B cell (primary cell): ENCODE data around the gene CAPN11. TPM values are rescaled to one million over a fixed set of nuclear protein-coding genes. Genes with fewer than 3 reads are reported as not detected.

ENCODE experiments used
- ATAC-seq: fragments of 200-7000 bp; cut with Tn5 transposase; one replicate; pipeline ENCODE4 v1.10.0; 2021; ENCODE audit warnings: low read depth, mild to moderate bottlenecking, moderate number of reproducible peaks, moderate library complexity
- CTCF ChIA-PET: fragments of 350-600 bp; sonication (Branson Sonifier 250); formaldehyde crosslinking; loops from one replicate; lab custom pipeline; 2021; ENCODE audit warnings: antibody characterized with exemption, inconsistent platforms; lab: Charles Lee
- POLR2A ChIA-PET: fragments of 350-600 bp; sonication (Branson Sonifier 250); formaldehyde crosslinking; loops from one replicate; lab custom pipeline; 2021; ENCODE audit warnings: antibody characterized with exemption; lab: Charles Lee
- DNase-seq: peaks from one replicate; pipeline ENCODE4 v3.0.0; 2013
- H2AFZ ChIP-seq: 2 replicates; pipeline ENCODE4 v1.6.1; 2012; ENCODE audit warnings: mild to moderate bottlenecking, low read depth, low read length; ENCODE audit not compliant: insufficient read depth, poor library complexity, severe bottlenecking
- H3K27ac ChIP-seq, 2 donors: 1 replicate in 1 of 2; 2 replicates in 1 of 2; pipeline ENCODE4 v1.5.1; 2012 to 2013; ENCODE audit warnings: low read length in 2 of 2, mild to moderate bottlenecking in 2 of 2, moderate library complexity in 1 of 2
- H3K27me3 ChIP-seq, 4 experiments: fragments of 200-600 bp in 1 of 4; sonication (generic) in 1 of 4; replicated peaks in 1 of 4; 1 replicate in 2 of 4; 2 replicates in 2 of 4; pipeline versions ENCODE4 v1.6.1 to v1.7.0; 2013 to 2016; ENCODE audit warnings: low read length in 3 of 4, mild to moderate bottlenecking in 2 of 4, mixed read lengths in 1 of 4, moderate library complexity in 1 of 4; ENCODE audit not compliant: insufficient read depth in 4 of 4, control insufficient read depth in 3 of 4; ENCODE audit errors: control extremely low read depth in 1 of 4
- H3K36me3 ChIP-seq, 2 experiments: replicated peaks in 1 of 2; 1 replicate in 1 of 2; 2 replicates in 1 of 2; pipeline versions ENCODE4 v1.6.1 to v1.7.1; 2013; ENCODE audit warnings: low read length in 1 of 2; ENCODE audit not compliant: insufficient read depth in 2 of 2, control insufficient read depth in 1 of 2; ENCODE audit errors: control extremely low read depth in 1 of 2, extremely low read depth in 1 of 2
- H3K4me1 ChIP-seq, 2 donors: fragments of 200-600 bp in 1 of 2; sonication (generic) in 1 of 2; 1 replicate in 1 of 2; 2 replicates in 1 of 2; pipeline versions ENCODE4 v1.5.1 to v1.6.1; 2013 to 2017; ENCODE audit warnings: low read length in 2 of 2; ENCODE audit not compliant: control insufficient read depth in 2 of 2, insufficient read depth in 2 of 2
- H3K4me2 ChIP-seq: replicated peaks from 2 replicates; pipeline ENCODE3; 2012; ENCODE audit warnings: mild to moderate bottlenecking, low read depth, low read length; ENCODE audit not compliant: poor library complexity, severe bottlenecking
- H3K4me3 ChIP-seq, 5 experiments: fragments of 200-600 bp in 1 of 5; sonication (generic) in 1 of 5; 1 replicate in 3 of 5; 2 replicates in 2 of 5; pipeline versions ENCODE4 v1.5.1 to v1.7.0; 2011 to 2016; ENCODE audit warnings: low read length in 4 of 5, mild to moderate bottlenecking in 4 of 5, low read depth in 2 of 5, control low read depth in 1 of 5, moderate library complexity in 1 of 5; ENCODE audit not compliant: insufficient read depth in 1 of 5; ENCODE audit errors: control extremely low read depth in 1 of 5, extremely low read depth in 1 of 5
- H3K79me2 ChIP-seq: fragments of 200-600 bp; sonication (generic); one replicate; pipeline ENCODE4 v1.6.0; 2016; ENCODE audit warnings: low read length; ENCODE audit not compliant: control insufficient read depth, insufficient read depth
- H3K9ac ChIP-seq: fragments of 200-600 bp; sonication (generic); 2 replicates; pipeline ENCODE4 v1.6.1; 2017; ENCODE audit warnings: mild to moderate bottlenecking, low read length, moderate library complexity
- H3K9me3 ChIP-seq, 3 donors: one replicate each; pipeline versions ENCODE4 v1.6.1 to v1.7.1; 2013; ENCODE audit warnings: low read length in 2 of 3; ENCODE audit not compliant: control insufficient read depth in 2 of 3, insufficient read depth in 1 of 3; ENCODE audit errors: control extremely low read depth in 1 of 3
- H4K20me1 ChIP-seq: 2 replicates; pipeline ENCODE4 v1.6.0; 2012; ENCODE audit warnings: mild to moderate bottlenecking, low read length; ENCODE audit not compliant: insufficient read depth, control insufficient read depth, poor library complexity, severe bottlenecking
- H3K27ac Mint-ChIP-seq: one replicate; pipeline ENCODE4 v1.8.0; 2021; ENCODE audit warnings: mixed read lengths
- H3K27me3 Mint-ChIP-seq: one replicate; pipeline ENCODE4 v1.8.0; 2021; ENCODE audit warnings: mixed read lengths
- H3K4me1 Mint-ChIP-seq: one replicate; pipeline ENCODE4 v1.8.0; 2021; ENCODE audit warnings: mixed read lengths
- H3K4me3 Mint-ChIP-seq: one replicate; pipeline ENCODE4 v1.8.0; 2021; ENCODE audit warnings: mixed read lengths
- H3K9me3 Mint-ChIP-seq: one replicate; pipeline ENCODE4 v1.8.0; 2022; ENCODE audit warnings: mixed read lengths; ENCODE audit not compliant: insufficient read depth
- CTCF ChIP-seq: fragments of 200-600 bp; IDR thresholded peaks from one replicate; pipeline ENCODE4 v1.8.0; 2022; ENCODE audit warnings: antibody characterized with exemption, mild to moderate bottlenecking
- EZH2 ChIP-seq: IDR thresholded peaks from 2 replicates; pipeline ENCODE4 v1.6.1; 2012; ENCODE audit warnings: borderline replicate concordance, low read depth, mild to moderate bottlenecking, moderate library complexity, low read length; ENCODE audit not compliant: insufficient read depth, poor library complexity, severe bottlenecking
- WGBS: methylation state at CpG from one replicate; pipeline ENCODE4 v1.1.5; 2013; ENCODE audit warnings: missing lambda C conversion rate; ENCODE audit not compliant: insufficient coverage; 5-methylcytosine and 5-hydroxymethylcytosine counted together
- intact Hi-C: fragments of 100-400 bp; cut with micrococcal nuclease; formaldehyde crosslinking; loops from one replicate; pipeline ENCODE4 v1.10.0; 2022
- polyA plus RNA-seq: library from polyadenylated mRNA; depleted of rRNA; stranded (reverse); fragments of >200 nt; gene quantifications from 2 replicates; pipeline ENCODE4 v1.2.3, GENCODE V29; 2012
- total RNA-seq, 2 donors: library from RNA; stranded (reverse); fragments of 120-200 nt in 1 of 2; gene quantifications; 1 replicate in 1 of 2; 2 replicates in 1 of 2; pipeline versions ENCODE4 v1.2.3 to v1.2.4, GENCODE V29; 2013 to 2022

The CAPN11 gene
- total and polyA plus RNA-seq, 2 donors (not counting 1 experiment from before 2014, with no cell fraction given) = not detected

GRCh38 chr6:44139351-44139743 is 19.3 kb upstream of the CAPN11 start:
- H3K9me3 Mint-ChIP-seq = no peaks in the 10 kb centered on the region
- WGBS = 98% methylated on average over 7 of the region's 10 CpGs
- TF ChIP-seq EZH2 = no peak
- TF ChIP-seq CTCF = no peak
- H3K79me2 ChIP-seq = no peaks in the 10 kb centered on the region
- ChIA-PET CTCF (no interaction called here), POLR2A (no interaction called here)
- H3K27me3 ChIP-seq = no peaks in the 10 kb centered on the region
- no peak overlapping the region for H3K4me3 Mint-ChIP-seq
- no peak for DNase-seq
- no peak overlapping the region for H3K27ac ChIP-seq
- no peak for ATAC-seq
- no peaks in the 10 kb centered on the region for H4K20me1 ChIP-seq
- H3K4me1 Mint-ChIP-seq = no peaks in the 10 kb centered on the region
- no peak overlapping the region for H3K27ac Mint-ChIP-seq
- no peak overlapping the region for H3K4me2 ChIP-seq
- H3K4me3 ChIP-seq = no peak overlapping the region
- H3K36me3 ChIP-seq = peaks cover 0 to 11% of the 10 kb centered on the region in 2 experiments
- H3K4me1 ChIP-seq = no peaks in the 10 kb centered on the region
- H3K9me3 ChIP-seq = no peaks in the 10 kb centered on the region
- H2AFZ ChIP-seq = no peak overlapping the region
- intact Hi-C loops = no loop called here
- H3K9ac ChIP-seq = no peak overlapping the region
- H3K27me3 Mint-ChIP-seq = no peaks in the 10 kb centered on the region

GRCh38 chr6:44142835-44143234 is 15.8 kb upstream of the CAPN11 start:
- Histone ChIP-seq H3K4me2 (no peak overlapping the region), H3K27me3 (no peaks in the 10 kb centered on the region), H3K9ac (no peak overlapping the region), H3K27ac (no peak overlapping the region), H3K4me3 (no peak overlapping the region), H2AFZ (no peak overlapping the region), H3K36me3 (peaks cover 5 to 25% of the 10 kb centered on the region in 2 experiments), H4K20me1 (no peaks in the 10 kb centered on the region), H3K4me1 (no peaks in the 10 kb centered on the region), H3K9me3 (no peaks in the 10 kb centered on the region), H3K79me2 (no peaks in the 10 kb centered on the region)
- Mint-ChIP-seq H3K27ac (no peak overlapping the region), H3K4me3 (no peak overlapping the region), H3K27me3 (no peaks in the 10 kb centered on the region), H3K4me1 (no peaks in the 10 kb centered on the region), H3K9me3 (no peaks in the 10 kb centered on the region)
- 100% methylated on average over 1 of the region's 1 CpG for WGBS
- DNase-seq (no peak), ATAC-seq (no peak)
- intact Hi-C loops = no loop called here
- ChIA-PET POLR2A (no interaction called here), CTCF (interaction anchor here (1.0 to 1.7 kb wide), 3 partner anchors 29 to 64 kb away, joined by 3 to 6 read pairs (median 4); no protein-coding TSS in a partner anchor)
- no peak for TF ChIP-seq EZH2
- TF ChIP-seq CTCF = no peak
